ENCODE results near the gene NCBP3. TPM values are rescaled to one million over a fixed set of nuclear protein-coding genes. Genes with fewer than 3 reads are reported as not detected.

Gene NCBP3
- total RNA-seq, 1 donor from 2014 or later = 34.9 TPM

GRCh38 chr17:3814361-3814760 lies 31.7 kb downstream of the NCBP3 start:
- intact Hi-C loops (cut with DNase I) = no loop called here
- H3K36me3 ChIP-seq = peaks cover 100% of the 10 kb centered on the region
- H3K4me3 ChIP-seq = no peak overlapping the region
- ATAC-seq (no peak), DNase-seq (no peak)
- TF ChIP-seq CTCF (IDR thresholded peaks at IDR 0.05) = no peak
- H3K9me3 ChIP-seq = no peaks in the 10 kb centered on the region
- no peaks in the 10 kb centered on the region for H3K4me1 ChIP-seq
- no peaks in the 10 kb centered on the region for H3K27me3 ChIP-seq
- H3K27ac ChIP-seq = no peak overlapping the region

- no peak overlapping the region for H3K27ac ChIP-seq
- H3K9me3 ChIP-seq = no peaks in the 10 kb centered on the region
- H3K4me3 ChIP-seq = no peak overlapping the region
- no peak for DNase-seq
- no peaks in the 10 kb centered on the region for H3K4me1 ChIP-seq
- TF ChIP-seq CTCF (IDR thresholded peaks at IDR 0.05) = no peak
- H3K36me3 ChIP-seq = peaks cover 99% of the 10 kb centered on the region
- intact Hi-C loops (cut with DNase I) = no loop called here
- no peaks in the 10 kb centered on the region for H3K27me3 ChIP-seq
- no peak for ATAC-seq
Measured at GRCh38 chr17:3813171-3813570, 32.9 kb downstream of the NCBP3 start.

- ATAC-seq (peak; percentile 41), DNase-seq (no peak)
- intact Hi-C loops (cut with DNase I) = no loop called here
- no peak for TF ChIP-seq CTCF (IDR thresholded peaks at IDR 0.05)
- H3K9me3 ChIP-seq = no peaks in the 10 kb centered on the region
- no peaks in the 10 kb centered on the region for H3K27me3 ChIP-seq
- H3K4me1 ChIP-seq = no peaks in the 10 kb centered on the region
- H3K36me3 ChIP-seq = peaks cover 99% of the 10 kb centered on the region
- H3K27ac ChIP-seq = no peak overlapping the region
- H3K4me3 ChIP-seq = no peak overlapping the region
Measured at GRCh38 chr17:3812771-3813170, 33.3 kb downstream of the NCBP3 start.

GRCh38 chr17:3812284-3812683 lies 33.8 kb downstream of the NCBP3 start:
- H3K4me1 ChIP-seq = no peaks in the 10 kb centered on the region
- H3K27ac ChIP-seq = no peak overlapping the region
- peaks cover 99% of the 10 kb centered on the region for H3K36me3 ChIP-seq
- H3K9me3 ChIP-seq = no peaks in the 10 kb centered on the region
- no peak for TF ChIP-seq CTCF (IDR thresholded peaks at IDR 0.05)
- no peaks in the 10 kb centered on the region for H3K27me3 ChIP-seq
- ATAC-seq (no peak), DNase-seq (no peak)
- intact Hi-C loops (cut with DNase I) = no loop called here
- no peak overlapping the region for H3K4me3 ChIP-seq

GRCh38 chr17:3810019-3810418 lies 36.0 kb downstream of the NCBP3 start:
- H3K36me3 ChIP-seq = peaks cover 88% of the 10 kb centered on the region
- H3K27me3 ChIP-seq = no peaks in the 10 kb centered on the region
- H3K27ac ChIP-seq = no peak overlapping the region
- no peaks in the 10 kb centered on the region for H3K4me1 ChIP-seq
- ATAC-seq = no peak
- H3K4me3 ChIP-seq = no peak overlapping the region
- no peak for DNase-seq
- no peaks in the 10 kb centered on the region for H3K9me3 ChIP-seq
- intact Hi-C loops (cut with DNase I) = no loop called here
- no peak for TF ChIP-seq CTCF (IDR thresholded peaks at IDR 0.05)

- ATAC-seq (no peak), DNase-seq (no peak)
- intact Hi-C loops (cut with DNase I) = no loop called here
- Histone ChIP-seq H3K27ac (no peak overlapping the region), H3K4me3 (no peak overlapping the region), H3K27me3 (no peaks in the 10 kb centered on the region), H3K9me3 (no peaks in the 10 kb centered on the region), H3K4me1 (no peaks in the 10 kb centered on the region), H3K36me3 (peaks cover 79% of the 10 kb centered on the region)
- TF ChIP-seq CTCF (IDR thresholded peaks at IDR 0.05) = no peak
Measured at GRCh38 chr17:3809135-3809534, 36.9 kb downstream of the NCBP3 start.

All from upper lobe of right lung (tissue), 1 donor.